OCI-LY3 (cell line): Measurements from ENCODE around the gene STARD13.

Experiments used
- H2AFZ ChIP-seq: fragments of 200-600, 300-600 bp; shearing (Covaris generic); 2 replicates; pipeline ENCODE4 v1.6.0; 2014; ENCODE audit warnings: antibody characterized with exemption, low read depth, low read length
- H3K27ac ChIP-seq: fragments of 200-600, 300-600 bp; sonication (generic); 2 replicates; pipeline ENCODE4 v1.5.1; 2014; ENCODE audit warnings: mild to moderate bottlenecking, low read length, moderate library complexity, mixed read lengths
- H3K27me3 ChIP-seq: fragments of 200-600, 300-600 bp; sonication (generic); 2 replicates; pipeline ENCODE4 v1.6.1; 2014; ENCODE audit warnings: low read depth, low read length, mixed read lengths
- H3K36me3 ChIP-seq: fragments of 200-600, 300-600 bp; sonication (generic); replicated peaks from 2 replicates; pipeline ENCODE3; 2014; ENCODE audit warnings: low read depth, low read length, mixed read lengths
- H3K4me1 ChIP-seq: fragments of 300-600, 200-600 bp; sonication (generic); 2 replicates; pipeline ENCODE4 v1.6.1; 2014; ENCODE audit warnings: low read length, mixed read lengths
- H3K4me2 ChIP-seq: fragments of 200-600, 300-600 bp; sonication (generic); 2 replicates; pipeline ENCODE4 v1.6.1; 2014; ENCODE audit warnings: low read length, mixed read lengths
- H3K4me3 ChIP-seq: fragments of 300-600, 200-600 bp; sonication (generic); 2 replicates; pipeline ENCODE4 v1.5.1; 2014; ENCODE audit warnings: antibody characterized with exemption, mild to moderate bottlenecking, low read length, moderate library complexity
- H3K79me2 ChIP-seq: fragments of 300-600, 200-600 bp; shearing (Covaris generic); 2 replicates; pipeline ENCODE4 v1.6.1; 2014; ENCODE audit warnings: mild to moderate bottlenecking, low read length, mixed read lengths
- H3K9ac ChIP-seq: fragments of 300-600, 200-600 bp; shearing (Covaris generic); 2 replicates; pipeline ENCODE4 v1.6.0; 2014; ENCODE audit warnings: mild to moderate bottlenecking, low read length, moderate library complexity
- H3K9me3 ChIP-seq: fragments of 200-600, 300-600 bp; shearing (Covaris generic); 2 replicates; pipeline ENCODE4 v1.6.1; 2014; ENCODE audit warnings: low read length, mixed read lengths; ENCODE audit not compliant: insufficient read depth
- H4K20me1 ChIP-seq: fragments of 200-600, 300-600 bp; sonication (generic); 2 replicates; pipeline ENCODE4 v1.6.1; 2016; ENCODE audit warnings: low read length, mixed read lengths; ENCODE audit not compliant: insufficient read depth
- EZH2phosphoT487 ChIP-seq: fragments of 200-600 bp; shearing (Covaris generic); IDR thresholded peaks from 2 replicates; pipeline ENCODE4 v1.6.1; 2018; ENCODE audit warnings: antibody characterized with exemption, mixed run types, low read depth
- TF ChIP-seq, protein P1 (sequence below): fragments of 200-600, 300-600 bp; sonication (generic); IDR thresholded peaks from 2 replicates; pipeline ENCODE4 v1.5.1; 2014; ENCODE audit warnings: antibody characterized with exemption, low read length, low read depth

Gene STARD13

DNA sequence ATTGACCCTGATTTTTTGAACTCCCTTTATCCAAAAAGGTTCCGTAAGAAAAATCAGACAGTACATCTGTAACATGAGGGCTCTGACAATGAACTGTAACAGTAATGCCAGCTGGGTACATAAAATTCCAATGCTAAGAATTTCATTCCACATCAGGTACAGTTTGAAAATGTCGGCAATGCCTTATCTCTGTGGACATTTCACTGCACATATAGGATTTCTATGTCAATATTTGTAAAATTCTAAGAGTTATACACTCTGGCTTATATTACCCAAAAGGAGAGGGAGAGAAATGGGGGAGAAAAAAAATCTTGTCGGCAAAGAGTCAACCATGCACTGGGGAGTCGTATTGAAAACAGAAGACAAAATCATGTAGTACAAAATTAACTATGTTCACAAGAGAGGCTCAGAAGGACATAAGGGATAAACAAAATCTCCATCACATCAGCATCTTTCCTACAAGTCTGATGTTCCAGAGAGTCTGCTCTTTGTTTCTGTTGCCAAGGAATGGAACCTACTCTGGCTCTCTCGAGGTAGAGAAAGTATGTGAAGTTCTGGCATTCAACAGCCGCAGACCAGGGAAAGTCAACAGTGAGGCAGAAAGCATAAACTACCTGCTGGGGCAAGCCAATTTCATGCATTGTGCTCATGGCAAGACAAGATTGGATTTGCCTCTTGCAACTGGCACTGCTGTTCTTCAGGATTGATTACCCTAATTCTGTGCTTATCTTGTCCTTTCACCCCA, 72.4 kb downstream of the STARD13 start:
- Histone ChIP-seq H3K27ac (no peak overlapping the region), H4K20me1 (no peaks in the 10 kb centered on the region), H3K79me2 (no peaks in the 10 kb centered on the region), H3K4me2 (no peak overlapping the region), H3K27me3 (no peaks in the 10 kb centered on the region), H2AFZ (no peak overlapping the region), H3K9me3 (no peaks in the 10 kb centered on the region), H3K4me3 (no peak overlapping the region), H3K9ac (no peak overlapping the region), H3K4me1 (no peaks in the 10 kb centered on the region), H3K36me3 (no peaks in the 10 kb centered on the region)
- TF ChIP-seq EZH2phosphoT487, result no peak
- TF ChIP-seq, protein P1, sequence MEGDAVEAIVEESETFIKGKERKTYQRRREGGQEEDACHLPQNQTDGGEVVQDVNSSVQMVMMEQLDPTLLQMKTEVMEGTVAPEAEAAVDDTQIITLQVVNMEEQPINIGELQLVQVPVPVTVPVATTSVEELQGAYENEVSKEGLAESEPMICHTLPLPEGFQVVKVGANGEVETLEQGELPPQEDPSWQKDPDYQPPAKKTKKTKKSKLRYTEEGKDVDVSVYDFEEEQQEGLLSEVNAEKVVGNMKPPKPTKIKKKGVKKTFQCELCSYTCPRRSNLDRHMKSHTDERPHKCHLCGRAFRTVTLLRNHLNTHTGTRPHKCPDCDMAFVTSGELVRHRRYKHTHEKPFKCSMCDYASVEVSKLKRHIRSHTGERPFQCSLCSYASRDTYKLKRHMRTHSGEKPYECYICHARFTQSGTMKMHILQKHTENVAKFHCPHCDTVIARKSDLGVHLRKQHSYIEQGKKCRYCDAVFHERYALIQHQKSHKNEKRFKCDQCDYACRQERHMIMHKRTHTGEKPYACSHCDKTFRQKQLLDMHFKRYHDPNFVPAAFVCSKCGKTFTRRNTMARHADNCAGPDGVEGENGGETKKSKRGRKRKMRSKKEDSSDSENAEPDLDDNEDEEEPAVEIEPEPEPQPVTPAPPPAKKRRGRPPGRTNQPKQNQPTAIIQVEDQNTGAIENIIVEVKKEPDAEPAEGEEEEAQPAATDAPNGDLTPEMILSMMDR, result no peak

DNA sequence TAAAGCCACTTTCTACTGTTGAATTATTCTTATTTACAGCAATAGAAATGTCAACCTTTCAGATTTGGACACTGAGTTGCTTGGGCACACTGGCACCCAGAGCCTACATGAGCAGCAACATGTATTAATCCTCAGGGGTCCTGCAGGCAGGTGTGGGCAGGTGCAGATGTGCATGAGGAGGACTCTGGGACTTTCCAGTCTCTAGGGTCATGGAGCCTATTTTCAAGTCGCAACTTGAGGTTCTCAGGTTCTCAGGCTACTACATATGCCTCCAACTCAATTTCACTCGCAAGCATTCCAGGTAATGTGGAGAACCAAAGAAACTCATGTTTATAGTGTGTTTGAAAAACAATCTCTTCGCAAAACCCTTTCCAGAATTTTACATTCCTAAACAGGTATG, 73.2 kb downstream of the STARD13 start:
- no peaks in the 10 kb centered on the region for H3K9me3 ChIP-seq
- H3K4me1 ChIP-seq, result peaks cover 7% of the 10 kb centered on the region
- H3K27ac ChIP-seq, result no peak overlapping the region
- H3K27me3 ChIP-seq, result no peaks in the 10 kb centered on the region
- H3K4me3 ChIP-seq, result no peak overlapping the region
- no peak overlapping the region for H3K9ac ChIP-seq
- H3K79me2 ChIP-seq, result no peaks in the 10 kb centered on the region
- no peaks in the 10 kb centered on the region for H4K20me1 ChIP-seq
- H3K4me2 ChIP-seq, result no peak overlapping the region
- TF ChIP-seq, protein P1, result no peak
- no peak for TF ChIP-seq EZH2phosphoT487
- H3K36me3 ChIP-seq, result no peaks in the 10 kb centered on the region
- no peak overlapping the region for H2AFZ ChIP-seq

DNA sequence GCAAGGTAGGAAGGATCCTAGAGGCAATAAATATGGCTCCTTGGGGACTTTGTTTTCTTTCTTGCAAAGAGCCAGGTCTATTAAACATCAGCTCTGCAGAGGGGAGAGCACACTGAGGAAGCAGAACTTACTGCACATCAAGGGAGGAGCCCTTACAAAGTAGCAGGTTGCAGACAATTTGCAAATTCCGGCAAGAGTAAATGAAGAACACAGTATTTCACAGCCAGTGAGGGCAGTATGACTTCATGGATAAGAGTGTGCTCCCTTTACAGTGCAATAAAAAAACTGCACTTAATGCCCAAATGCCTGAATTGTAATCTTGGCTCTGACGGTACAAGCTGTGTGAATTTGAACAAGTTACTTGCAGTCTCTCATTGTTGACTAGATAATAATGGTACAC, 75.5 kb downstream of the STARD13 start:
- no peak overlapping the region for H3K4me3 ChIP-seq
- no peaks in the 10 kb centered on the region for H4K20me1 ChIP-seq
- H3K36me3 ChIP-seq, result no peaks in the 10 kb centered on the region
- TF ChIP-seq, protein P1, result no peak; the same call in 1 of the 2 replicates
- TF ChIP-seq EZH2phosphoT487, result no peak
- no peaks in the 10 kb centered on the region for H3K9me3 ChIP-seq
- no peaks in the 10 kb centered on the region for H3K79me2 ChIP-seq
- no peak overlapping the region for H3K9ac ChIP-seq
- no peaks in the 10 kb centered on the region for H3K27me3 ChIP-seq
- no peak overlapping the region for H2AFZ ChIP-seq
- no peak overlapping the region for H3K27ac ChIP-seq
- peaks cover 15% of the 10 kb centered on the region for H3K4me1 ChIP-seq
- H3K4me2 ChIP-seq, result no peak overlapping the region

DNA sequence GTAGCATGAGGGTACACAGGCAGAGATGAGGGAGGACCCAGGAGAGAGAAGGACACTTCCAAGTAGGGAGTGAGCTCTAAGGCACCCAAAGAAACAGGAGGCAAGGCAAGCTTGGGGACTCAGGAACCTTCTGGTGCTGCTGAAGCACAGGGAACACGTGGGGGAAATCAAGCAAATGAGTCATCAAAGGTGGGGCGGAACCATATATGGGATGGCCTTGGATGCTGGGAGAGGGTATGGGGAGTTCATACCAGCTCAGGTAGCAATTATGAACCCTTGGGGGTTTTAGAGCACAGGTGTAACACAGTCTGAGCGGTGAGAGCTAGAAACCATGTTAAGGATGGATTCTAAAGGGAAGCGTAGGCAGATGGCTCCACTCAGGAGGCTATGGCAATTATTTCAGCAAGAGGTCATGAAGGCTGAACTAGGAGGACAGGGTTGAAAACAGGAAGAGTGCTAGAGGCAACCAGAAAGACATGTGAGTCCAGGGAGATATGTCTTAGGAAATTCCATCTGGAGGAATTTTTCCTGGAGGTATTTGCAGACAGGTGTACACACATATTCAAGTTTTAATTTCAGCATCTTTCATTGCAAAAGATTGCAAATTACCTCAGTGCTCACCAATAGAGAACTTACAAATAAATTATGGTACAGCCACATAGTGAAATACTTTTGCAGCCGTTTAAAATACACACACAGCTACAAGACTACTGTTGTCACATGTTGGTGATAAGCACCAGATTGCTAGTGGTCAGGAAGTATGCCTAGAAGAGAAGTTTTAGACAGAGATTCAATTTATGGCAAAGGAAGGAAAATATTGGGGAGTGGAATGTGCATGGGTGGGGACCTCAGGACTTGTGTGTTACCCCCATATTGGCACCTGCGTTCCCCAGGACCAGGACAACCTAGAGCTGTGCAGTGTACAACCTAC, 77.0 kb downstream of the STARD13 start:
- no peak overlapping the region for H3K27ac ChIP-seq
- no peaks in the 10 kb centered on the region for H3K79me2 ChIP-seq
- H3K9me3 ChIP-seq, result no peaks in the 10 kb centered on the region
- H3K9ac ChIP-seq, result no peak overlapping the region
- no peak overlapping the region for H3K4me3 ChIP-seq
- TF ChIP-seq, protein P1, result no peak
- TF ChIP-seq EZH2phosphoT487, result no peak
- no peak overlapping the region for H3K4me2 ChIP-seq
- H4K20me1 ChIP-seq, result no peaks in the 10 kb centered on the region
- H3K36me3 ChIP-seq, result no peaks in the 10 kb centered on the region
- H2AFZ ChIP-seq, result 0 out of 2 replicates have a peak overlapping the region, but pooled peaks have one; percentile 94
- H3K4me1 ChIP-seq, result peaks cover 15% of the 10 kb centered on the region
- H3K27me3 ChIP-seq, result no peaks in the 10 kb centered on the region
